Activated T-helper 1 cell treated with Interleukin-2 at 50 U/mL for 16 hours (primary cell): ENCODE measurements around the gene LOXHD1.

Experiments used
- DNase-seq: peaks from one replicate; pipeline ENCODE4 v3.0.0-alpha.2; 2020; ENCODE audit warnings: low read depth

Gene LOXHD1

DNA sequence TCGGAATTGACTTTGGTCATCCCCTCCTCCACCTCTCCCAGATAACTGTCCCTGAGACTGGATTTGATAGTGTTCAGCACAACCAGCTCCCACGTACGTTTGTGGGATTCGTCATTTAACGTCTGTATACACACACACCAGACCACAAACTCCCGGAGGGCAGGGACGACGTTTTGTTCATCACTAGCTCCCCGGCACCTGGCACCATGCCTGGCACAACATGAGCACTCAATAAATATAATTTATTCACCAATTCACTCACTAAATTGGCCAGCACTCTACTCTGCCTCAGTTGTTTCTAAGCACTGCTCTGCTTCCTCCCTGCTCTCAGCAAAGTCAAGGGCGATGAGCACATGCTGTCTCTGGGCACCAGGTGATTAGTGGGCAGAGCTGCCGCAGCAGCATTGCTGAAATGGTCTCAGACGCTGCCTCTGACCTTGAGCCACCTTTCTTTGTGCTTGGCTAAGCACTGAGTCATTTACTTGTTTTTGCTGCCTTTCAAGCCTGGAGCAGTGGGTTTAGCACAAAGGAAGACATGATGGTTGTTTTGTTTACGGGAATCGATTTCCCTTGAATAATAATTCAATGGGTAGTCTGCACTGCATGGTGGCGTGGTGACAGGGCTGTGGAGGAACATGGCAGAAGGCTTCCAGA, 19.3 kb upstream of the LOXHD1 start:
- no peak for DNase-seq

DNA sequence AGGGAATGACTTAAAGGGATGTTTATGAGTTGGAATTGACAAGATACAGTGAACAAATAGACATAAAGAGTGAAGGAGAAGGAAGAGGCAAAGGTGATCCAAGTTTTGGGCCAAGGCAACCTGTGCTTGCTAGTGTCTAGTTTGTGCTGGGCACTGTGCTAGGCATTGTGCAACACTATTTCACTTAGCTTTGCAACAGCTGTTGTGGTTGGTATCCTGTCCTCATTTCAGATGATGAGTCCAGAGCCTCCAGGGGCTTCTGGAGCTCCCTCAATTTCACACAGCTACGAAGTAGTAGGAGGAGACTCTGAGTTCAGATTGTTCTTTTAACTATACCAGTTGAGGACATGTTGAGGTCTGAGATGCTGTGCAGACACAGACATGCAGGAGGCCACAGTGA, 18.1 kb upstream of the LOXHD1 start:
- DNase-seq, result no peak

DNA sequence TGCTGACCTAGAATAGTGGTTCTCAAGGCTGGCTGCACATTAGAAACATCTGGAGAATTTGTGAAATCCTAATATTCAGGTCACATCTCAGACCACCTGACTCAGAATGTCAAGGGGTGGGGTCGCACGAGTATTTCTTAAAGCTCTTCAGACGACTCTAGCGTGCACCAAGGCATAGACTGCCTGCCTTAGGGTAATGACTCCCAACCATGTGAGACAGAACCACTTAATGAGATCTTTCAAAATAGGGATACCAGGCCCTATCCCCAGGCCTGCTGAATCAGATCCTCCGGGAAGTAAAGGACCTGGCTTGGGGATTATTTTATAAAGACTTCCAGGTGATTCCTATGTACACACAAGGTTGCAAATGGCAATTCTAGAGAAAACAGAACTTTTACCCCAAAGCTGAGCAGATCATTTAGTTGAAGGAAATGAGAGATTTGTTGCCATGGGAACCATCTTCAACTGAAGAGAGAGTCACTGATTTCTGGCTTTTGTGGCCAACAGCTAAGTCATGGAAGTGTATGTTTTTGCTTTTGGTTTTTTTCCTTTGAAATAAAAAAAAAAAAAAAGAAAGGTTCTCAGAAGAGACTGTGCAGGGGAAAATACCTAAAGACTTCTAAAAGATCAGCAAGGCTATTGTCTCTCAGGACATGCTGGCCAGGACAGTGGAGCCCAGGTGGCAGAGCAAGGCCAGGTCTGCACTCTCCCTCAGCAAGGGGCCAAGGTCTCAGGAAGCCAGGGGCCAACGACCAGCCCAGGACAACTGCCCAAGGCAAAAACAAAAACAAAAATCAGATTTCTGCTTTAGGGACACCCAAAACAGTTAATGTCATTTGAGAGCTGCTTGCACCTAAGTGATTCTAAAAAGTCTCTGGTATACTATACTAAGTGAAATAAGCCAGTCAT, 15.3 kb upstream of the LOXHD1 start:
- no peak for DNase-seq

DNA sequence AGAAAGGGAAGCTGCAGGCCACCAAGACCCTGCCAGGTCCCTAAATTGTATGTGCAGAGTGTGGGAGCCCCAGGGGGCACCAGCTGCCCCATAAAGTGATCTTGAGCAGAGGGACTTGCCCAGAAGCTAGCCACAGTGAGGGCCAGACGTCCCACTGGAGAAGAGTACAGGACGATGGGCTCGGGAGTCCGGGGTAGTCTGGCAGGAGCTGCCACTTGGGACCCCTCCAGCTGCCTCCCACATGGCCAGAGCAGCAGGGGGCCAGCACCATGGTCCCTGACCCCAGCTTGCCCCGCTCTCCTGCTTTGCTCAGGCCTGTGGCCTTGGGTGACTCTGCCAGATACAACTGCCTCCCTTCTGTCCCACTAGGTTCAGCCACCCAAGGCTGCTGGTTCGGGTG, 11.7 kb upstream of the LOXHD1 start:
- DNase-seq, result no peak

DNA sequence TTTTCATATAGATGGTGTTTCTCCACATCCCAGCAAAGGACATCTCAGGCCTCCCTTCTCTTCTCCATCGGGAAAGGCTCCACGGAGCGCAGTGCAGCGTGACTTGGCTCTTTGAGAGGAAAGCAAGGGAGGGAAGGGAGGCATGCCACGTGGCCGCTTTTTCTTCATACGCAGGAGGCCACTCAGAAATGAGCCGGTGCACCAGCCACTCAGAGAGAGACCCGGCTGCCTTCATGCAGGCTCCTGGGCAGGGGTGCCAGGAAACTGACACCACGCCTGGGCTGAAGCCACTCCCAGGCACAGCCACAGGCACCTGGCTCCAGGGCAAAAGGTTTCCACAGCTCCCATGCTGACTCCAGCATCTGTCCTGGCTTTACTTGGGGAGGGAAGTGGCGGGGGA, 11.1 kb upstream of the LOXHD1 start:
- DNase-seq, result no peak

DNA sequence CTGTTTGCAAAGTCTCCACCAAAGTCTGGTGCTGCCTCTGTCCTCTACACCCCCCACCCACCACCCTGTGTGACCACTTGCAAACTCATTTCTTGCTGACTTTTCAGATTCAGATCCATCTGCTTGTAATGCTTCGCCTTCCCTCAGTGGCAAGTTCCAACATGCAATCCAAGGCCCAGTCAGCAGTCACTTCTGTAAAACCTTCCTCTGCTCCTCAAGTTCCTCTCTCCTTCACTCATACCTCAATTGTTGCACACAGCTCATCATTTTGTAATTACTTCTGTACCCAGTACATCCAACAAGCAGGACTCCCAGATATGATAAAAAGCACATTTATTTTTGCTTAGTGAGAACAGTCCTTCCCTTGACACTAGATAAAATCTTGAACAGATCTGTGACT, 6.5 kb upstream of the LOXHD1 start:
- DNase-seq, result no peak

DNA sequence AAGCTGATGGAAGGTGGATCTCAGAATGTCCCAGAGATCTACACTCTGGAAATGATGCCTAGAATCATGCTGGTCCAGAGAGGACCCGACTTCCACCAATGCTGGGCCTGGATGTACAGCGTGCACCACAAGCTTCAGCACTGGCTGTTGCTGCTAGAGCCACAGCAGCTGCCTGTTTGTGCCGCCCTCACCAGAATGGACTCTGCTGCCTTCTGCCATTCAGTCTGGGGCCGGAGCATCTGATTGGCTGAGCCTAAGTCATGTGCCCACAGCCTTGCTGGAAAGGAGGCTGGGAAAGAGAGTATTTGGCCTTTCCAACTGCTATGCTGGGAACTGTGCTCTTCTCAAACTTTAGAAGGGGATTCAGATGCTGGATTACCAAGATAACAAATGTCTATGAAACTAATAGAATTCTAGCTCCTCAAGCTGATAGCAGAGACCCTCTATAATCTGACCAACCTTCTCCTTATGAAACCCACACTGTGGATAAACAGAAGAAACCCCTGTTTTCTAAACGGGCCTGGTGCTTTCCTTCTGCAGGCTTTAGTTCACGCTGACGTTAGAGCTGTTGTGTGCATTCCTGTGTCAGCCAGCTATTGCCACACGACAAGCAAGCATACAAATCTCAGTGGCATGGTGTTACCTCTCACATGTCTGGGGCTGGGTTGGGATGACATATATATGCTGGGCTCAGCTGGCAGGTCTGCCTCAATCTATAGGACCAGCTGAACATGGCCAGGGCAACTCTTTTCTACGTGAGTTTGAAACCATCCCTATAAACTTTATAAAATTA, 4.1 kb upstream of the LOXHD1 start:
- no peak for DNase-seq

DNA sequence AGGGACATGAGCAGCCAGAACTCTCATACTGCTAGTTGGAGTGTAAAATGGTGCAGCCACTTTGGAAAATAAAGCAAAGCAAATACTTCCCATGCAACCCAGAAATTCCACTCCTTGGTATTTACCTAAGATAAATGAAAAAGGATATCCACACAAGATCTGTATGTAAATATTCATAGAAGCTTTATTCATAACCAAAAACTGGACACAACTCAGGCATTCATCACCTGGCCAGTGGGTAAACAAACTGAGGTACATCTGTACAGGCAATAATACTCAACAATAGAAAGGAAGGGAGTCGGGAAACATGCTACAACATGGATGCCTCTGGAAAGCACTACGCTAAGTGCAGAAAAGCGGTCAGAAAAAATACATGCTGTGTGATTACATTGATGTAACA, 2.5 kb upstream of the LOXHD1 start:
- no peak for DNase-seq

DNA sequence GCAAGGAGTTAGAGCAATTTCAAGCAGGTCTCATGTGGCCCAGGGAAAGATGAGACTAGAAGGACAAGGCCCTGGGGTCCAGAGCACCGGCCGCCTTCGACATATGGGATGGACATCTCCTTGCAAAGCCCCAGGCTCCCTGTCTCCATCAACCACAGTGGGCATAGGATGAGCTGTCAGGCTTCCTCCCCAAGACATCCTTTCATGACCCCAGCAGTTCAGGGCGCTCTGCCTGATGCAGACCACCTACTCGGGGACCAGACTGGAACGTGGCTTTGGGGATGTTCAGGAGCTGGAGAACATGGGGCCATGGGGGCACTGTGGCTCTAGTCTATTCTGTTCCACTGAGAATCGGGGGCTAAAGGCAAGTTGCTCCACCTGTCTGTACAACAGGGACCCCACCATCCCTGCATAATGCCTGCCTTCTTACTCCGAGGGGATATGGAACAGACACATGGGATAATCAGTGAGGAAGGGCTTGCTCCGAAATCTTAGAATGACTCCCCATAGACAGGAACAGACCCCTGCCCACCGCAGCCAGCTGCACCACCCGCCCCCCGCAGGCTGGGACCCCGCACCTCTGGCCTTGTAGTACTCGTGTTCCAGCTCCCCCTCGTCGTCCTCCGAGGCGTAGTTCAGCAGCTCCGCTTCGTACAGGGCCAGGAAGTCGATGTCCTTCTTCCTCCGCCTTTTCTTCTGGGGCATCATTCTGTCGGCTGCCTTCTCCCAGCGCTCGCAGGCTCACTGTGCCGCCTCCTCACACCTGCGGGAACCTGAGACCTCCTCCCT, 500 bp downstream of the LOXHD1 start:
- no peak for DNase-seq

DNA sequence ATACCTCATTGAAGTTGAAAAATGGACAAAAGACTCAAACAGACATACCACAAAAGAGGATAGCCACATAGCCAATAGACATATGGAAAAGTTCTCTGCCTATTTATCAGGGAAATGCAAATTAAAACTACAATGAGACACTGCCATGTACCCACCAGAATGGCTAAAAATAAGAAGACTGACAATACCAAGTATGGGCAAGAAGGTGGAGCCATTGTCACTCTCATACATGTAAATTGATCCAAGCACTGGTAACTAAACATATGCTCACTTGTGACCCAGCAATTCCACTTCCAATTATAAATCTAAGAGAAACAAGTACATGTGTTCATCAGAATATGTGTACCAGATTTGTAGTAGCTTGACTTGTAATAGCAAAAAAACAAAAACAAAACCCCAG, 4.6 kb downstream of the LOXHD1 start:
- DNase-seq, result no peak

DNA sequence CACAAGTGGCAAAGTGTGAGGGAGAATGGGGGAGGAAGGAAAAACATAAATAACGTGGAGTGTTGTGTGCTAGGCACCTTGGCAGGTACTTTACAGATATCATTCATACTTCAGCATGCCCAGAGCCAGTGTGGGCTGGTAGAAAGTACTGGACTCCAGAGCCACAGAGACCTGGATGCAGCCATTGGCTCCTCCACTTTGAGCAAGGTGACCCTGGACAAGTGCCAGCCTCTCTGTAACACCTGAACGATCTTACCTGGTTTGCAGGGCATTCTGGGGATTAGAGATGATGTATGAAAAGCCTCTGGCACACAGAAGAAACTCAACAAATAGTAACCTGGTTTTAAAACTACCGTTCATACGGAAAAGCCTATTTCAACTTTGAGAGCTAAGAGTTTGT, 6.3 kb downstream of the LOXHD1 start:
- DNase-seq, result no peak

DNA sequence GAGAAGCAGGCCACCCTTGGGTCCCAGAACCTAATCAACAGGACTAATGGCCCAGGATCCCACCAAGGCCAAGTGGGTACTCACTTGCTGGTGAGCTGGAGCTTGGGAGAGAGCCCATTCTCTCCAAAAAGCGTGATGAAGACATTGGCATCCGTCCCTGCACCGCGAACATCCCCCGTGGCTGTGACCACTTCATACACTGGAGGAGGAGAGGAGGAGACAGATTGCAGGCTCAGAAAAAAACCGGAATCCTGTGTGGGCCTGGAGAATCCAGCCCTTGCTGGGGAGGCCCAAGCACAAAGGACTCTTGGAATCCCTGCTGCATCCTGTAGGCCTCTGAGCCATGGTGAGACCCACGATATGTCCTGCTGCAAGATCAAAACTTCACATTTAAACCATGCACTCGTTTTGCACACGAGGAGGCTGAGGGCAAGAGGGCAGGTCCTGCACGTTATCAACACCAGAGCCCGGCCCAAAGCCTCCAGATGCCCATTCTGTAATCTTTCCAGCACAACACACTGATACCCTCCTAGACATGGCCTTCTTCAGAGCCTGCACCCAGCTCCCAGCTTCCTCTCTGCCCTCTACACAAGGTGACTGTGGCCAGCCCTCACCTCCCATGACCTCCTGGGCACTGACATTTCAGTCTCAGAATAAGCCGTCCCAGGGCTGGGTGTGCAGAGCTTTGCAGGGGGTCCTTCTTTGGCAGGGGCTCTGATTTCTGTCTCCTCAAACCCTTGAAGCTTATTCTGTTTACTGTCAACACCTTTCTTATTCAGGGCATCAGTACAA, 7.8 kb downstream of the LOXHD1 start:
- no peak for DNase-seq

DNA sequence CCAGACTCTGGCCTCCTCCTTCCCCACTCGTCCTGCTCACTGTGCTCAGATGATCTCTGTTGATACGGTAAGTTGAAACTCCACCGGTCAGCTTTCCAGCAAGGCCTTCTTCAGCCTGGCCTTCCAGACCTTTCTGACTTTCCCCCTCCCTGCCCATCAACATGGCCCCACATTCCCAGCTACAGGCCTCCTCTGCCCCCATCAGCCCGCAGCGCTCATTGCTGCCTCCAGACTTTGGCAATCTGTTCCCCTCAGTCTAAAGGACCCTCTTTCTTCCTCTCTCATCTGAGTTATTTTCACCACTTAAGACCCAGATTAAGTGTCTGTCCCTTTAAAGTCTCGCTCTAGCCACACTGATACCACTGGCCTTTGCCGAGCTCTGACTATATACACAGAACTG, 10.6 kb downstream of the LOXHD1 start:
- DNase-seq, result no peak

DNA sequence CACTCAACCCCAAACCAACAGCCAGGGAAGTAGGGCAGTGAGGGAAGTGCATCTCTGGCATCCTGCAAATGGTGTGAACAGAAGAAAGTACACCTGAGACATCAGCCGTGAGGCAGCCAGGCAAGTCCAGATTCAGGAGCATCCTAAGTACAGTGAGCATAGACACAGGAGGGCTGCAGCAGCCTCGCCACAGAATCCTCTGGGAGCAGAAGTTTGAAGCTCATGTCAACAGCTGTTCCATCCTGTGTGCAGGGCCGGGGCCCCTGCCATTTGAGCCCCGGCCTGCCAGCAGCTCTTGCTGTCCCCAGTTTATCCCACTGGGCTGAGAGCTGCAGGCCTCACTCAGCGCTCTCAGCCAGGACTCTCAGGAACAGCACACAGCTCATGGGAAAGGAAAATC, 14.5 kb downstream of the LOXHD1 start:
- DNase-seq, result no peak

DNA sequence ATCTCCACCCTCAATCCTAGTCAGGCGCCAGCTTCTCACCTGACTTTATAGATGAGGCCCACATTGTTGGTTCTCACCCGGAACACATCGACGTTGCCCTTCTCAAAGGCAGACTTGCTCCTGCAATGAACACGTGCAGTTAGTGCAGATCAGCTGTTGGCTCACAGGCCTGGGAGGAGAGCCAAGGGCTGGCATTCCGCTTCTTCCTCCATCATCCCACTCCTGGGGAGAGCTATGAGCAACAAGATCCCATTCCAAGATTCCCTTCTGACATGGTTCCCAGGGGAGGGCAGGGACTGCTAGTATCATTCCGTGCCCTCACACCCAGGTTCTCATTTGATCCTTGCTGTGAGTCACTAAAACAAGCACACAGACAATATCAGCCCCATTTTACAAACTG, 15.1 kb downstream of the LOXHD1 start:
- DNase-seq, result no peak

DNA sequence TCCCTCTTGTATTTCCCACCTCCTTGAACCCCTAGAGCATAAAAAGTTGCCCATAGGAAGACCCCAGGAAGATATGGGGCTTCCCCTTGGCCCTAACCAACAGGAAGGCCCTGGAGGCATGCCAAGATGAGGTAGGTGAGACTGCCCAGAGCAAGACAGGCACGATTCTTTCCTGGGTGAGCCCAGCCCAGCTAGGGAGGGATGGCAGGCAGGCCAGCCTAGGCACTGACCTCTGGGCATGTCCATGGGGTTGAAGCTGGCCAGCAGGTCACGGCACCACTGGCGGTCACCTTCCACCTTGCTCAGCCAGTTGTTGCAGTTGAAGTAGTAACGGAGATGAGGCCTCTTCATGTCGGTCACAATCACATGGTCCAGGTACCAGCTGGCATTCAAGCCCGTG, 17.6 kb downstream of the LOXHD1 start:
- DNase-seq, result no peak

DNA sequence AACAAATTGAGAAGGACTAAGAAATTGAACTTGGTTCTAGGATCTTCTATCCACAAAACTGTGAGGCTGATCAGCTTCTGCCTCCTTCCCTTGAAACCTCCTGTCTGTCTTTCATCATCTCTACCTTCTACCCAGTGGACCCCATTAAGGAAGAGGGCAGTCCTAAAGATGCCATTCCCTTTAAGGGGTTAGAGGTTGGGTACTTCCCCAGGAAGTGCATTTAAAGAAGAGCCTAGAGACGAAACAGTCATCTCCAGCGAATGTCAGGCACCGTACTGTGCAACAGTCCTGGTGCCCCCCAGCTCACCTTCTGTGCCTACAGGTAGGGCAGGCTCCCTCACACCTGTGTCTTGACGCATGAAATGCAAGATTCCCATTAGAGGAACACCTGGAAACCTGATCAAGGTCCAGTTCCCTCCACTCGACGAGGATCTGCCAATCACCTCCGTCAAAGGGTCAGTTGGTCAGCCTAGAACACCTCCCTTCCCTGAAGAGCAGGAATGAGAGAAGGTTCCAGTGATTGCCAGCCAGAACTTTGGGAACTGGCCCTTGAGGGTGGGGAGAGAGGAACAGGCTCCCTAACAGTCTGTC, 20.9 kb downstream of the LOXHD1 start:
- DNase-seq, result no peak

DNA sequence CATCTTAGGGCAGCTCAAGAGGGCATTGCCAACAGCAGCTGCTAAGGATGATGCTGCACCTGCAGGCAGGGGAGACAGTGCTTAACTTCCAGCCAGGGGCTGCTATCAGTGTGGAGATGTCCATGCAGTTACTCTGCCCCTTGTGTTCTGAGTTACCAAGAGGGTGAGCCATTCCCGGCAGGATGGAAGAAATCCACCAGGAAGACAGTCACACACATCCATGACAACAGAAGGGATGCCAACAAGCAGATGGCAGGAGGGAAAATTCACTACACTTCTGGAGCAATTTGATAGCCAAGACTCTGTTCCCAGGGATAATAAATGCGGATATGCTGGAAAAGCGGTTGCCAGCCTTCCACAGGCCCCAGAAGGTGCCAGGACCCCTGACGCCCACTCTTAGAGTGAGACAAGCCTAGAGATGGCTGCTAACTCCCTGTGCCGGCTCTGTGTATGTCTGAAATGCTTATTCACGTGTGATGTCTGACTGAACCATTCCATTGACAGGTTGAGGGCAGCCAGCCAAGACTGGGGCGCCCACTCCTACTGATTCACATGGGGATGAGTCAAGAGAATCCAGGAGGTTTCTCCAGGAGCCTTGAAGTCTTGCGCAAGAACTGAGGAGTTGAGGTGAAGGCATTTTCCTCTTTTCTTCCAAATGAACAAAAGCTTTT, 24.5 kb downstream of the LOXHD1 start:
- DNase-seq, result no peak

DNA sequence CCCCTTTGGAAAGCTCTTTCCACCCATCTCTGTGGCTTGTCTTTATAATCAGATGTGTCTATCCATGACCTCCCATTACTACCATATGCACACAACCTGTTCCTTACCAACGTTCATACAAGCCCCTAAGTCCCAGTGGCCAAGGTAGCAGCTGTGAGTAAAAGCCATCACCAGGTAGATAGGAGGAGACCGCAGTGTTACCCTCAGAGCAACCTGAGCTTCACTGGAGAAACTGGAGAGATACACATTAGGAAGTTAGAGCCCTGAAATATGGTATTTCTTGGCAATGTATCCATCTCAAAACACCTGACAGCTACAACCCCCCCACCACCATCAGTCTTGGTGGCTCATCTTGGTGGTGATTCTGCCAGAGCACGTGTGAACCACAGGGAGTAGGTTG, 26.0 kb downstream of the LOXHD1 start:
- DNase-seq, result no peak

DNA sequence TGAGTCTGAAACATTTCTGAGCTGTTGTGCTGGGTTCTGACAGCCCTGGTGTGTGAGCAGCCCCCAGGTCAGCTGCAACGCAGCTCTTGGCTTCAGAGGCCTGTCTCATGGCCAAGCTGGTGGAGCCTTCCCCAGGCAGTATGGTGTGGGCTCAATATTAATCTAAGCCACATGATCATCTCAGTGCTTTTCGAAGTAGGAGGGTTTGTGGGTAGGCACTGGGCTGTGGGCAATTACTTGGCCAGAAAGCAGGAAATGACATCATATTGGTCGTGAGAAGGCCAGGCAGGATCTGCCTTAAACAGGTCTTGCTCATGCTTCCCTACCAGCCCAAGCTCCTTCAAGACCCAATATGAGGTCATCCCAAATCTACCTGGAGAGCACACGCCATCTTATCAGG, 26.9 kb downstream of the LOXHD1 start:
- no peak for DNase-seq
